A549 (cell line): ENCODE results near the gene PI4KB. TPM values are rescaled to one million over a fixed set of nuclear protein-coding genes. Genes with fewer than 3 reads are reported as not detected.
A peak's percentile ranks its signal among the peaks of the same experiment; 100 is the strongest.

Experiments used
- ATOH8 ChIP-seq: fragments of 250-450 bp; sonication (Bioruptor Pico); IDR thresholded peaks from 2 replicates; pipeline ENCODE4 v1.5.0; 2020; ENCODE audit warnings: low read depth, mild to moderate bottlenecking, moderate library complexity
- BCL3 ChIP-seq: fragments of >200 bp; sonication (Bioruptor Twin); formaldehyde crosslinking; IDR thresholded peaks from 3 replicates; pipeline ENCODE4 v1.6.1; 2016
- CHD4 ChIP-seq: fragments of 200-600 bp; sonication (generic); IDR thresholded peaks from 2 replicates; pipeline ENCODE4 v1.6.1; 2016; ENCODE audit warnings: antibody characterized with exemption, mild to moderate bottlenecking, borderline replicate concordance
- CTCF ChIP-seq: fragments of >200 bp; sonication (Bioruptor Twin); formaldehyde crosslinking; IDR thresholded peaks from 3 replicates; pipeline ENCODE4 v1.5.1; 2016
- EHMT2 ChIP-seq: fragments of 200-600 bp; sonication (generic); IDR thresholded peaks from 2 replicates; pipeline ENCODE4 v1.6.1; 2016; ENCODE audit warnings: antibody characterized with exemption, low read depth, mild to moderate bottlenecking, moderate library complexity
- ELK1 ChIP-seq: fragments of 150-350 bp; IDR thresholded peaks from 2 replicates; pipeline ENCODE4 v1.6.1; 2014; ENCODE audit warnings: low read depth, mild to moderate bottlenecking, low read length
- EP300 ChIP-seq, 2 experiments: fragments of >200 bp; sonication (Bioruptor Twin); formaldehyde crosslinking; IDR thresholded peaks; 2 replicates in 1 of 2; 3 replicates in 1 of 2; pipeline ENCODE4 v1.6.1; 2016 to 2017
- FOSL2 ChIP-seq, 2 experiments: fragments of 450-650 bp in 1 of 2; fragments of >200 bp in 1 of 2; sonication (Bioruptor Twin) in 1 of 2; formaldehyde crosslinking; IDR thresholded peaks; 2 replicates each; pipeline versions ENCODE4 v1.5.0 to v1.6.1; 2016 to 2020; ENCODE audit warnings: mild to moderate bottlenecking in 1 of 2, moderate library complexity in 1 of 2
- HDAC2 ChIP-seq: fragments of 200-600 bp; sonication (generic); IDR thresholded peaks from 2 replicates; pipeline ENCODE4 v1.6.1; 2016
- HES2 ChIP-seq: fragments of >200 bp; sonication (Bioruptor Twin); formaldehyde crosslinking; IDR thresholded peaks from 2 replicates; pipeline ENCODE4 v1.6.1; 2016
- HEYL ChIP-seq: fragments of 250-450 bp; sonication (Bioruptor Pico); IDR thresholded peaks from 2 replicates; pipeline ENCODE4 v1.8.0; 2021; ENCODE audit warnings: mild to moderate bottlenecking, moderate library complexity
- HOXB13 ChIP-seq: fragments of 250-450 bp; sonication (Bioruptor Pico); IDR thresholded peaks from 2 replicates; pipeline ENCODE4 v1.5.0; 2020; ENCODE audit warnings: low read depth, mild to moderate bottlenecking, moderate library complexity
- MAX ChIP-seq: IDR thresholded peaks from 2 replicates; pipeline ENCODE4 v1.6.1; 2012
- MAZ ChIP-seq: fragments of 150-350 bp; IDR thresholded peaks from 2 replicates; pipeline ENCODE4 v1.6.1; 2014; ENCODE audit warnings: antibody characterized with exemption, low read depth, low read length, borderline replicate concordance
- MYC ChIP-seq: IDR thresholded peaks from 2 replicates; pipeline ENCODE4 v1.6.1; 2012; ENCODE audit warnings: mild to moderate bottlenecking, inconsistent platforms, low read length, improper control_type of control experiment, borderline replicate concordance
- PBX3 ChIP-seq: IDR thresholded peaks from 2 replicates; pipeline ENCODE4 v1.6.1; 2012
- PHF8 ChIP-seq: fragments of 200-600 bp; sonication (generic); IDR thresholded peaks from 2 replicates; pipeline ENCODE4 v1.6.1; 2016; ENCODE audit warnings: low read depth, mild to moderate bottlenecking, antibody characterized with exemption, moderate library complexity, borderline replicate concordance
- POLR2AphosphoS2 ChIP-seq: conservative IDR thresholded peaks from 2 replicates; pipeline ENCODE4 v1.6.1; 2012; ENCODE audit warnings: low read length, improper control_type of control experiment, inconsistent platforms
- RARB ChIP-seq: fragments of 250-450 bp; sonication (Bioruptor Pico); IDR thresholded peaks from 2 replicates; pipeline ENCODE4 v1.8.0; 2021; ENCODE audit warnings: mild to moderate bottlenecking, moderate library complexity
- SREBF2 ChIP-seq: fragments of 450-650 bp; IDR thresholded peaks from 2 replicates; pipeline ENCODE4 v1.6.1; 2014; ENCODE audit warnings: mild to moderate bottlenecking, moderate library complexity
- ZSCAN20 ChIP-seq: fragments of 250-450 bp; sonication (Bioruptor Pico); IDR thresholded peaks from 2 replicates; pipeline ENCODE4 v1.8.0; 2022; ENCODE audit warnings: mild to moderate bottlenecking, moderate library complexity
- polyA plus RNA-seq, 4 experiments: library from polyadenylated mRNA; depleted of rRNA in 3 of 4; stranded (reverse); fragments of >200 nt; fragmentation: RNase III in 1 of 4; extraction: RNeasy Plus Mini Kit Qiagen cat#74134 plus additional on column Dnase treatment in 1 of 4; gene quantifications; 2 replicates in 3 of 4; 3 replicates in 1 of 4; pipeline ENCODE4 v1.2.3, GENCODE V29; 2011 to 2017

Gene PI4KB
- polyA plus RNA-seq, 2 of the 4 experiments (the other 2 are of a cell fraction) = 26.8 to 34.4 TPM

- TF ChIP-seq MAZ = no peak
- TF ChIP-seq CTCF = no peak
- no peak for TF ChIP-seq POLR2AphosphoS2
- peak; percentile 85 for TF ChIP-seq MAX
- no peak for TF ChIP-seq HES2
- TF ChIP-seq ELK1 = no peak
- no peak for TF ChIP-seq HOXB13
- peak; percentile 97 for TF ChIP-seq CHD4
- no peak for TF ChIP-seq ZSCAN20
- 0 out of 2 replicates have a peak, but pooled peaks have one; percentile 48 for TF ChIP-seq HDAC2
- no peak for TF ChIP-seq EHMT2
- no peak for TF ChIP-seq MYC
- no peak for TF ChIP-seq EP300 (IDR thresholded peaks at IDR 0.05)
- peak; percentile 50; the same call in 1 of the 2 replicates for TF ChIP-seq PBX3
- TF ChIP-seq FOSL2 (IDR thresholded peaks at IDR 0.05) = no peak
- TF ChIP-seq FOSL2 (CRISPR knock-in tag; IDR thresholded peaks at IDR 0.05) = peak; percentile 75
- TF ChIP-seq BCL3 = peak; percentile 90
- no peak for TF ChIP-seq RARB (CRISPR knock-in tag)
- no peak; the same call in 1 of the 2 replicates for TF ChIP-seq ATOH8 (CRISPR knock-in tag)
- no peak for TF ChIP-seq SREBF2
- peak; percentile 78; the same call in 1 of the 2 replicates for TF ChIP-seq PHF8
- TF ChIP-seq HEYL (CRISPR knock-in tag) = no peak
Observed at GRCh38 chr1:151254217-151255213, 72.7 kb downstream of the PI4KB start, which contains the start of gene PSMD4 (continued).
